Cardiac septum (tissue), 1 donor: ENCODE measurements around the gene AP4E1. TPM values are rescaled to one million over a fixed set of nuclear protein-coding genes. Genes with fewer than 3 reads are reported as not detected.

ENCODE experiments used
- DNase-seq: peaks from one replicate; pipeline ENCODE4 v3.0.0-alpha.2; 2020; ENCODE audit warnings: low spot score
- intact Hi-C: fragments of 100-400 bp; cut with DNase I; formaldehyde crosslinking; loops from one replicate; pipeline ENCODE4 v1.14.0; 2022
- total RNA-seq: library from RNA; stranded (reverse); fragmentation: NEBNext Ultra II Directional; extraction: Animal tissue kit (Norgen Biotek cat#: 25700); gene quantifications from one replicate; pipeline ENCODE4 v1.2.1, GENCODE V29; 2021
- donor health status: DM: no; HTN: no; CAD: no.

AP4E1 gene
- total RNA-seq, 1 donor from 2014 or later = 9.9 TPM

DNA sequence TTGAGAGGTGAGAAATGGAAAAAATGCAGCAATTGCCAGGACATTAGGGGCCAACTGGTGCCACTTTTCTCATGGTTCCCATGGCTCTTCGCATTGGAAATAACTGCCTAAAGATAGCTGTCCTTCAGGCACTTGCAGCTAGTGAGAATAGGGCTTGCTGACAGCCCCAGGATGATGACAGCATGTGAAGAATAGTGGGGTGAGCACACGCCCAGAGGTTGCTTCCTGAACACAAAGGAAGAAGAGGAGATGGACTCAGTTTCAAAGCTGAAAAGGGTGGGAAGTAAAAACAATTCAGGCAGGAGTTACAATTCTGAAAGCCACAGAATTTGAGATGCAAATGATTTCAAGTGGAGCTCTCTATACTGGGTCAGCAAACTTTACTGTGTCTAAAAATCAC lies 140.6 kb downstream of the AP4E1 start:
- no peak for DNase-seq
- intact Hi-C loops = no loop called here

DNA sequence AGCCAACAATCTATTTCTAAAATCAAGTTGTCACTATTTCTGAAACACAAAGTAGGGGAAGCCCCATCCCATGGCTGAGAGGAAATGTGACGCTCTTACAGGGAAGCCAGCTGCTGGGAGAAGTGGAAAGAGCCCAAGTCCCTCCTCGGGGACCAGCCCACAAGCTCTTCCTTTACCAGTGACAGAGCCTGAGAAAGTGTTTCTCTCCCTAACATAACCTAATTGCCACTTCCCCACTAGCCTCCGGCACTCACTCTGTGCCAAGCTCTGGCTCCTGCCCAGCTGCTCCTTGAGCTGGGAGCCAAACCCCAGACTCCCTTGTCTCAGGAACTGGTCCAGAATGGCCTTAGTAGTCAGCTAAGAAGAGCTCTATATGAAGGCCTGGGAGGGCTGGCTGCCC lies 143.3 kb downstream of the AP4E1 start:
- no peak for DNase-seq
- intact Hi-C loops = no loop called here

DNA sequence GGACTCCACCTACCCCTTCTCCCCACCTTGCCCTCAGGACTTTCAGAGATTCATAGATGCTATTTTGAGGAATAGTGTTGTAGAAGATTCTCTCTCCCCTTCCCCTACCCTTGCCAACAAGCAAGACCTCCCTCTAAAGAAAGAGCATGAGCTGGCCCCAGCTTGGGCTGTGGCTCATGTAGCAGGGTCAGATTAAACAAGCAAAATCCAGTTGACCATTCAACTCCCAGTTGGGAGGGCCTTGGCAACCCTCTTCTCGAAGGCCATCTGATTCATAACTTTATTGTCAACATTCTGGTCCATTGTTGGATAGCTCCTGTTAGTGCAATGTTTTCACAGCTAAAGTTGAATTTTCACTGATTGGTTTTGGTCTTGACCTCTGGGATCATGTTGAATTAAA lies 145.1 kb downstream of the AP4E1 start:
- intact Hi-C loops = no loop called here
- no peak for DNase-seq

DNA sequence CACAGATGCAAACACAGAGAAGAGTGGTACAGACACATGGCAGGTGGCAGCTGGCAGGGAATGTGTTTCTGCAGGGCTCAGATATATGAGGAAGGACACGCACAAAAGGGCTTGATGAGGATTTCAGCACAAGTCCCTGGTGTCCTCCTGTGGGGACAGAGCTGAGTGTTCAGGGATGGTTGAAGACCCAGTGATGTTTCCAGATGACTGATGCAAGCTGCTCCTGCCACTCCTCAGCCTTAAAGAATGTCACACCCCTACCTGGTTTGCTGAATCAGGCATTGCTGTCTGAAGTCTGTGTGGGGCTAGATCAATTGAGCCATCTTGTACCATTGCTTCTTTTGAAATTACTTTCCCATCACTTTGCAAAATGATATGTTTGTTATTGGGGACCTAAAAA lies 146.1 kb downstream of the AP4E1 start:
- DNase-seq = no peak
- intact Hi-C loops = no loop called here

Other genes starting within 250 kb of the AP4E1 start
- 34.5 TPM for gene TRPM7, start 221.9 kb upstream of the AP4E1 start, total RNA-seq
- gene SPPL2A, start 143.0 kb upstream of the AP4E1 start, total RNA-seq = 116 TPM
- 4.8 TPM for gene TNFAIP8L3, start 186.2 kb downstream of the AP4E1 start, total RNA-seq